HG03103 (cell line): Measurements from ENCODE around the gene SPRED3.

ENCODE experiments used
- ATAC-seq: cut with Tn5 transposase; IDR thresholded peaks from one replicate; pipeline ENCODE4 v1.9.1; 2021; ENCODE audit warnings: low read depth; ENCODE audit not compliant: unreplicated experiment

The SPRED3 gene

GRCh38 chr19:38443458-38443999 is 55.0 kb downstream of the SPRED3 start:
- ATAC-seq = no peak

- ATAC-seq = no peak
Observed at GRCh38 chr19:38444026-38444425, 55.5 kb downstream of the SPRED3 start.

GRCh38 chr19:38445362-38445761 is 56.9 kb downstream of the SPRED3 start:
- ATAC-seq = no peak

GRCh38 chr19:38448225-38448624 is 59.7 kb downstream of the SPRED3 start:
- ATAC-seq = no peak
